Stomach (tissue), 4 donors: ENCODE data around the gene C14orf180.

Experiments
- POLR2AphosphoS5 ChIP-seq, 3 donors: sonication (generic); formaldehyde crosslinking; IDR thresholded peaks; one replicate each; pipeline ENCODE4 v1.6.1; 2016; ENCODE audit warnings: antibody characterized with exemption in 3 of 3
- TF ChIP-seq, protein P1 (sequence below), 7 experiments: fragments of 450-650 bp in 4 of 7; fragments of 200-600 bp in 3 of 7; sonication (generic) in 3 of 7; IDR thresholded peaks; one replicate each; pipeline ENCODE4 v1.5.1; 2016 to 2019; ENCODE audit warnings: antibody characterized with exemption in 7 of 7, control low read depth in 2 of 7, mild to moderate bottlenecking in 1 of 7

DNA sequence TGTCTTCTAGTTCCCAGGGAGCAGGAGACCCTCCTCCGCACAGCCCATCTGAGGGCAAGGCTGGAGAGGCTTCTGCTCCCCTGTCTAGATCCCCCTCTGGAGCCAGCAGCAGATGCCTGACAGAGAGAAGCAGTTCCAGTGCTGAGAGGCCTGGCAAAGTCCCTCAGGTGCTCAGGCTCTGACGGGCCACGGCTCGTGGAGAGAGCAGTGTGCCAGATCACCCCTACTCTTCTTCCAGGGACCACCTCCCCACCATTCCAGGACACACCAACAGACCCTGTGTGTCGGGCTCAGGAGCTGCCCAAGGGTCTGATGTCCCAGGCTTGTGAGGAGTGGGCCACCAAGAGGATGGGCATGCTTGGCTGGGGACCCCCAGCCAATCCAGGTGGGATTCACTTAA, 22.5 kb upstream of the C14orf180 start:
- TF ChIP-seq, protein P1, sequence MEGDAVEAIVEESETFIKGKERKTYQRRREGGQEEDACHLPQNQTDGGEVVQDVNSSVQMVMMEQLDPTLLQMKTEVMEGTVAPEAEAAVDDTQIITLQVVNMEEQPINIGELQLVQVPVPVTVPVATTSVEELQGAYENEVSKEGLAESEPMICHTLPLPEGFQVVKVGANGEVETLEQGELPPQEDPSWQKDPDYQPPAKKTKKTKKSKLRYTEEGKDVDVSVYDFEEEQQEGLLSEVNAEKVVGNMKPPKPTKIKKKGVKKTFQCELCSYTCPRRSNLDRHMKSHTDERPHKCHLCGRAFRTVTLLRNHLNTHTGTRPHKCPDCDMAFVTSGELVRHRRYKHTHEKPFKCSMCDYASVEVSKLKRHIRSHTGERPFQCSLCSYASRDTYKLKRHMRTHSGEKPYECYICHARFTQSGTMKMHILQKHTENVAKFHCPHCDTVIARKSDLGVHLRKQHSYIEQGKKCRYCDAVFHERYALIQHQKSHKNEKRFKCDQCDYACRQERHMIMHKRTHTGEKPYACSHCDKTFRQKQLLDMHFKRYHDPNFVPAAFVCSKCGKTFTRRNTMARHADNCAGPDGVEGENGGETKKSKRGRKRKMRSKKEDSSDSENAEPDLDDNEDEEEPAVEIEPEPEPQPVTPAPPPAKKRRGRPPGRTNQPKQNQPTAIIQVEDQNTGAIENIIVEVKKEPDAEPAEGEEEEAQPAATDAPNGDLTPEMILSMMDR (IDR thresholded peaks at IDR 0.05), result no peak
- no peak for TF ChIP-seq POLR2AphosphoS5 (IDR thresholded peaks at IDR 0.05)
